ENCODE data around the gene RRM1.
"Not testable (repeated sequence)": the region's sequence is repeated elsewhere in the genome, so short reads cannot be mapped to it uniquely, and the experiment has no call there.

The RRM1 gene

DNA sequence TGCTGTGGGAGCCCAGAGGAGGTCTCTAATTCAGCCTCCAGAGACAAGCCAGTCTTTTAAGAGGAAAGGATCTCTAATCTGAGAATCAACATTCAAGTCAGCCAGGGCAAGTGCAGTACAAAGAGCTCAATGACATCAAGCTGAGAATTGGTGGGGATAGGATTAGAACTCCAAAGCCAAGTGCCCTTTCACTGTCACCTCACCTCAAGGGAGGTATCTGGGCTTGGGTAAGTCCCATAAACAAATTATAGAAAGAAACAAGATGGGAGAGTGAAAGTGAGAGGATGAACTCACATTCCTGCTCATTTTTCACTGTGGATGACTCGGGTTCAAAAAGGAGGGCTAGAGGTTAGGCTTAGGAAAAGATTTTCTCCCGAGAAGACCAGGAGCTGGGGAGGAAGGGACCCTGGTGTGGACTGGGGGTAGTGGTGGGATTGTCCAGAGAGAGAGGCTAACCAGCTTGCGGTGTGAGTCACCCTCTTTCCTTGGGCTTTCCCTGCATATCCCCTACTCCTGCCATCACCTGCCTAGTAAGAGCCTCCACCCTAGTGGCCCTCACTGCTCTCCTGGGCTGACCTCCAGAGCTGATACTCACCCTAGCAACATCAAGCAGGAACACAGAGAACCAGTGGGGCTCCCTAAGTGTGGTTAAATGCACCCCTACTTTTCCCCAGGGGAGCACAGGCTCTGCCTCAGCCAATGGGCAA, 70.4 kb downstream of the RRM1 start:
- H3K27ac ChIP-seq = no peak overlapping the region
- in situ Hi-C loops (cut with HindIII; ENCODE audit: low pct_ligation_motif_present, low sequenced_read_pairs) = no loop called here
- H3K27me3 ChIP-seq (replicated peaks) = no peaks in the 10 kb centered on the region
- DNase-seq = no peak
- no peak overlapping the region for H3K4me3 ChIP-seq (ENCODE audit: low read depth, low read length)
- H3K36me3 ChIP-seq (replicated peaks) = no peaks in the 10 kb centered on the region
- no peak for TF ChIP-seq CTCF (IDR thresholded peaks at IDR 0.05; ENCODE audit: low read depth, low read length, missing control alignments)

GRCh38 chr11:4167292-4167691, 72.7 kb downstream of the RRM1 start:
- no peak overlapping the region for H3K4me3 ChIP-seq (ENCODE audit: low read depth, low read length)
- no peaks in the 10 kb centered on the region for H3K27me3 ChIP-seq (replicated peaks)
- H3K36me3 ChIP-seq (replicated peaks) = no peaks in the 10 kb centered on the region
- no peak for DNase-seq
- in situ Hi-C loops (cut with HindIII; ENCODE audit: low pct_ligation_motif_present, low sequenced_read_pairs) = no loop called here
- no peak for TF ChIP-seq CTCF (IDR thresholded peaks at IDR 0.05; ENCODE audit: low read depth, low read length, missing control alignments)
- H3K27ac ChIP-seq = no peak overlapping the region

- H3K36me3 ChIP-seq (replicated peaks) = no peaks in the 10 kb centered on the region
- no peak for TF ChIP-seq CTCF (IDR thresholded peaks at IDR 0.05; ENCODE audit: low read depth, low read length, missing control alignments)
- no peak for DNase-seq
- no peaks in the 10 kb centered on the region for H3K27me3 ChIP-seq (replicated peaks)
- H3K4me3 ChIP-seq (ENCODE audit: low read depth, low read length) = no peak overlapping the region
- in situ Hi-C loops (cut with HindIII; ENCODE audit: low pct_ligation_motif_present, low sequenced_read_pairs) = no loop called here
- no peak overlapping the region for H3K27ac ChIP-seq
Measured at GRCh38 chr11:4167758-4168157, 73.2 kb downstream of the RRM1 start.

GRCh38 chr11:4175620-4176350, 81.2 kb downstream of the RRM1 start:
- H3K4me3 ChIP-seq (ENCODE audit: low read depth, low read length); DNase-seq; H3K27me3 ChIP-seq (replicated peaks); H3K27ac ChIP-seq; in situ Hi-C loops (cut with HindIII; ENCODE audit: low pct_ligation_motif_present, low sequenced_read_pairs); H3K36me3 ChIP-seq (replicated peaks): not testable (repeated sequence)

GRCh38 chr11:4178813-4179662, 84.4 kb downstream of the RRM1 start:
- Histone ChIP-seq H3K4me3 (ENCODE audit: low read depth, low read length) (no peak overlapping the region), H3K36me3 (replicated peaks) (no peaks in the 10 kb centered on the region), H3K27ac (no peak overlapping the region), H3K27me3 (replicated peaks) (no peaks in the 10 kb centered on the region)
- in situ Hi-C loops (cut with HindIII; ENCODE audit: low pct_ligation_motif_present, low sequenced_read_pairs) = no loop called here
- DNase-seq = no peak
- no peak for TF ChIP-seq CTCF (IDR thresholded peaks at IDR 0.05; ENCODE audit: low read depth, low read length, missing control alignments)

All from brain microvascular endothelial cell (primary cell).